Kidney epithelial cell (primary cell): ENCODE results near the gene USP9X. TPM values are rescaled to one million over a fixed set of nuclear protein-coding genes. Genes with fewer than 3 reads are reported as not detected.
"Not testable (repeated sequence)": the region's sequence is repeated elsewhere in the genome, so short reads cannot be mapped to it uniquely, and the experiment has no call there.

Experiments
- DNase-seq: peaks from one replicate; pipeline ENCODE4 v3.0.0-alpha.2; 2010; ENCODE audit warnings: low read depth
- H3K27me3 ChIP-seq: 2 replicates; pipeline ENCODE4 v1.6.0; 2011; ENCODE audit warnings: low read length; ENCODE audit not compliant: control insufficient read depth, insufficient read depth
- H3K36me3 ChIP-seq: 2 replicates; pipeline ENCODE4 v1.5.1; 2011; ENCODE audit warnings: low read length; ENCODE audit not compliant: control insufficient read depth, insufficient read depth
- H3K4me3 ChIP-seq: 2 replicates; pipeline ENCODE4 v1.5.1; 2011; ENCODE audit warnings: low read depth, mild to moderate bottlenecking, control low read depth, low read length
- total RNA-seq: library from RNA; depleted of rRNA; stranded (reverse); fragments of >200 nt; gene quantifications from 2 replicates; pipeline ENCODE4 v1.2.3, GENCODE V29; 2015
- TF ChIP-seq, protein P1 (sequence below): IDR thresholded peaks from 2 replicates; pipeline ENCODE4 v1.5.1; 2011; ENCODE audit warnings: mild to moderate bottlenecking, moderate library complexity, low read length, control low read depth, inconsistent platforms; ENCODE audit not compliant: insufficient read depth, poor library complexity, severe bottlenecking

USP9X gene
- total RNA-seq, 1 donor from 2014 or later, result 53.7 TPM

DNA sequence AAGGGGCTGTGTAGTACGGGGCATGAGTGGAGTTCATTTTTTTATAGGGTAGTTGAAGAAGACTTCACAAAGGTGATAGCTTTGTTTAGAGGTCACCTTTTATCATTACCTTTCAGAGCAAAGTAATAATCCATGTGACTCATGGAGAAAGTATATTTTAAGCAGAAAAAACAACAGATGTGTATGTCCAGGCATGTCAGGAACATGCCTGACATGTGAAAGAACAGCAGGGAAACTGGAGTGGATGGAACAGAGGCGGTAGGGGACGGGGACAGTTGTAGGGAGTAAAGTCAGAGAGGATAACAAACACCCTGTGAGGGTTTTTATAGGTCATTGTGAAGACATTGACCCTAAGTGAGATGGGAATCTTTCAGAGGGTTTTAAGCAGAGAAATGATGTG, 107.6 kb downstream of the USP9X start:
- H3K4me3 ChIP-seq, result no peak overlapping the region
- no peaks in the 10 kb centered on the region for H3K27me3 ChIP-seq
- H3K36me3 ChIP-seq, result no peaks in the 10 kb centered on the region
- no peak for DNase-seq
- TF ChIP-seq, protein P1, sequence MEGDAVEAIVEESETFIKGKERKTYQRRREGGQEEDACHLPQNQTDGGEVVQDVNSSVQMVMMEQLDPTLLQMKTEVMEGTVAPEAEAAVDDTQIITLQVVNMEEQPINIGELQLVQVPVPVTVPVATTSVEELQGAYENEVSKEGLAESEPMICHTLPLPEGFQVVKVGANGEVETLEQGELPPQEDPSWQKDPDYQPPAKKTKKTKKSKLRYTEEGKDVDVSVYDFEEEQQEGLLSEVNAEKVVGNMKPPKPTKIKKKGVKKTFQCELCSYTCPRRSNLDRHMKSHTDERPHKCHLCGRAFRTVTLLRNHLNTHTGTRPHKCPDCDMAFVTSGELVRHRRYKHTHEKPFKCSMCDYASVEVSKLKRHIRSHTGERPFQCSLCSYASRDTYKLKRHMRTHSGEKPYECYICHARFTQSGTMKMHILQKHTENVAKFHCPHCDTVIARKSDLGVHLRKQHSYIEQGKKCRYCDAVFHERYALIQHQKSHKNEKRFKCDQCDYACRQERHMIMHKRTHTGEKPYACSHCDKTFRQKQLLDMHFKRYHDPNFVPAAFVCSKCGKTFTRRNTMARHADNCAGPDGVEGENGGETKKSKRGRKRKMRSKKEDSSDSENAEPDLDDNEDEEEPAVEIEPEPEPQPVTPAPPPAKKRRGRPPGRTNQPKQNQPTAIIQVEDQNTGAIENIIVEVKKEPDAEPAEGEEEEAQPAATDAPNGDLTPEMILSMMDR, result no peak

- TF ChIP-seq, protein P1, result no peak
- no peak for DNase-seq
- H3K36me3 ChIP-seq, result no peaks in the 10 kb centered on the region
- H3K4me3 ChIP-seq, result no peak overlapping the region
- H3K27me3 ChIP-seq, result no peaks in the 10 kb centered on the region
Observed at GRCh38 chrX:41198410-41198809, 113.2 kb downstream of the USP9X start.

- Histone ChIP-seq H3K4me3 (no peak overlapping the region), H3K27me3 (no peaks in the 10 kb centered on the region), H3K36me3 (no peaks in the 10 kb centered on the region)
- no peak for DNase-seq
- TF ChIP-seq, protein P1, result no peak
Observed at GRCh38 chrX:41200785-41201184, 115.5 kb downstream of the USP9X start.

DNA sequence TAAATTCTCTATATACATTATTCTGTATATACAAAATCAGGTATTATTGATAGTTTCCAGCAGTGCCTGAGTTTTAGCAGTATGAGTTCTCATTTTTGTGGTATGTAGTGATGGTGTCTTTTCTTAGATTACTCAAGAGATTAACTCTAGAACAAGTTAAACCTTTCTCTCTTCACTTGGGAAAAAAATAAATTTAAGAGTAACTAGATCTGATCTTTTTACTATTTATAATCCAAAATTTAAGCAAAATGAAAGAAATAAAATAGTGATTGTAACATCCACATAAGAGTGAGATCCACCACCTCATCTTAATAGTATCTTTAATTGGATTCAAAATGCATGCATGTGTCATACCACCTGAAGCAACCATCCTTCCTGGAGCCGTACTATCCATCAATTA, 124.6 kb downstream of the USP9X start:
- no peaks in the 10 kb centered on the region for H3K27me3 ChIP-seq
- H3K4me3 ChIP-seq, result no peak overlapping the region
- no peaks in the 10 kb centered on the region for H3K36me3 ChIP-seq
- no peak for DNase-seq
- TF ChIP-seq, protein P1, result no peak

DNA sequence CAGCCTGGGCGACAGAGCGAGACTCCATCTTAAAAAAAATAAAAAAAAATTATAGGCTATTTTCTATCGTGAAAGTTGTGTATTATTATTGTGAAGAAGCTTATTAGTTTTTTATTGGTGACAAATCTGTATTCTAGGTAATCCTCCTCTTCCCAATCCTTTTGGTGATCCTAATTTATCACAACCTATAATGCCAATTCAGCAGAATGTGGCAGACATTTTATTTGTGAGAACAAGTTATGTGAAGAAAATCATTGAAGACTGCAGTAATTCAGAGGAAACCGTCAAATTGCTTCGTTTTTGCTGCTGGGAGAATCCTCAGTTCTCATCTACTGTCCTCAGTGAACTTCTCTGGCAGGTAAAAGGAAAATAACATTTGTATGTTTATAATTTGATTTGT, 139.4 kb downstream of the USP9X start:
- TF ChIP-seq, protein P1, result no peak
- no peaks in the 10 kb centered on the region for H3K36me3 ChIP-seq
- H3K27me3 ChIP-seq, result no peaks in the 10 kb centered on the region
- no peak overlapping the region for H3K4me3 ChIP-seq
- DNase-seq, result no peak

DNA sequence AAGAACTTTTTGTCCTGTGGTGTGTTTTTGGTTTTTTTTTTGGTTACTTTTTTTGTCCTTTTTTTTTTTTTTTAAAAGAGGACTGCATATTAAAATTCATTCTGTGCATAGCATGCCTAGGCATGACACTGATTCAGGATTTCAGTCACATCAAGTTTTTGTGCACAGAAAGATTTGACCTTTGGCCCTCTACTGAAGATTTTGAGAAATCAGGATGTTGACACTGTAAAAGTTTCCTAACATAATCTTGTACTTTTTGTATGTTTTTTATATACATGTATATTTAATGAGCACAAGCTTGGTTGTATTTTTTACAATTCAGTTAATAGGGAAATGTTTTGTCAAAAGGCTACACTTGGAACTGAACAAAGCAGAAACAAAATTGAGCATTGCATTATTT, 148.7 kb downstream of the USP9X start:
- no peak overlapping the region for H3K4me3 ChIP-seq
- no peaks in the 10 kb centered on the region for H3K27me3 ChIP-seq
- TF ChIP-seq, protein P1, result no peak
- DNase-seq, result no peak
- no peaks in the 10 kb centered on the region for H3K36me3 ChIP-seq

DNA sequence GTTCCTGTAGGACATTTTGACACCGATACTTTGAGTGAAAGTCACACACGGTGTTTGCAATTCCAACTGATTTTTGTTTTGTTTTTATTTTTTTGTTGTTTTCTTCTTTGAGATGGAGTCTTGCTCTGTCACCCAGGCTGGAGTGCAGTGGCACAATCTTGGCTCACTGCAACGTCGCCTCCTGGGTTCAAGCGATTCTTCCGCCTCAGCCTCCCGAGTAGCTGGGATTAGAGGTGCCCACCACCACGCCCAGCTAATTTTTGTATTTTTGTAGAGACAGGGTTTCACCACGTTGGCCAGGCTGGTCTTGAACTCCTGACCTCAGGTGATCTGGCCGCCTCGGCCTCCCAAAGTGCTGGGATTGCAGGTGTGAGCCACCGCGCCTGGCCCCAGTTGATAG, 149.2 kb downstream of the USP9X start:
- not testable (repeated sequence) for H3K27me3 ChIP-seq, DNase-seq, H3K36me3 ChIP-seq, H3K4me3 ChIP-seq
